Adrenal gland (tissue), 12 donors: ENCODE data around the gene MNT. TPM values are rescaled to one million over a fixed set of nuclear protein-coding genes. Genes with fewer than 3 reads are reported as not detected.
A peak's percentile ranks its signal among the peaks of the same experiment; 100 is the strongest.

Experiments used
- DNase-seq, 7 donors: peaks; one replicate each; pipeline ENCODE4 v3.0.0-alpha.2; 2019 to 2020
- H3K27ac ChIP-seq, 5 donors: fragments of 200-600 bp; sonication (generic) in 4 of 5; 1 replicate in 3 of 5; 2 replicates in 2 of 5; pipeline versions ENCODE4 v1.5.1 to v1.8.0; 2016 to 2020; ENCODE audit warnings: mild to moderate bottlenecking in 1 of 5
- H3K27me3 ChIP-seq: fragments of 200-600 bp; 2 replicates; pipeline ENCODE4 v1.8.0; 2021
- H3K36me3 ChIP-seq, 2 donors: fragments of 200-600 bp; replicated peaks in 1 of 2; 1 replicate in 1 of 2; 2 replicates in 1 of 2; pipeline versions ENCODE4 v1.5.1 to v1.8.0; 2018 to 2022
- H3K4me1 ChIP-seq, 2 donors: fragments of 200-600 bp; replicated peaks in 1 of 2; 1 replicate in 1 of 2; 2 replicates in 1 of 2; pipeline versions ENCODE4 v1.5.1 to v1.8.0; 2018 to 2021
- H3K4me3 ChIP-seq, 4 donors: fragments of 200-600 bp; sonication (generic) in 3 of 4; one replicate each; pipeline ENCODE4 v1.5.1; 2016 to 2018
- H3K9me3 ChIP-seq, 3 donors: fragments of 200-600 bp; sonication (generic) in 1 of 3; replicated peaks in 1 of 3; 1 replicate in 2 of 3; 2 replicates in 1 of 3; pipeline versions ENCODE4 v1.5.1 to v1.8.0; 2016 to 2021
- CTCF ChIP-seq, 6 experiments: fragments of 450-650 bp in 4 of 6; fragments of 200-600 bp in 2 of 6; sonication (generic) in 1 of 6; IDR thresholded peaks; 1 replicate in 5 of 6; 2 replicates in 1 of 6; pipeline versions ENCODE4 v1.5.1 to v1.8.0; 2016 to 2021; ENCODE audit warnings: antibody characterized with exemption in 6 of 6, mild to moderate bottlenecking in 2 of 6, moderate library complexity in 1 of 6
- POLR2A ChIP-seq, 2 donors: fragments of 450-650 bp; IDR thresholded peaks; one replicate each; pipeline ENCODE4 v1.6.1; 2017; ENCODE audit warnings: antibody characterized with exemption in 2 of 2, mild to moderate bottlenecking in 2 of 2, moderate library complexity in 1 of 2
- WGBS, 4 donors: extraction: QIAGEN DNeasy Blood & Tissue Kit in 2 of 4; methylation state at CpG; one replicate each; pipeline versions ENCODE4 v1.1.5 to v1.1.7; 2013 to 2017; 5-methylcytosine and 5-hydroxymethylcytosine counted together
- intact Hi-C, 2 donors: fragments of 100-400 bp; cut with DNase I; formaldehyde crosslinking; loops; one replicate each; pipeline versions ENCODE4 v1.14.1 to v1.15.0; 2022 to 2023
- polyA plus RNA-seq, 3 donors: library from polyadenylated mRNA; stranded (reverse); fragments of 200-250 nt in 2 of 3; fragments of 350-450 nt in 1 of 3; fragmentation: Illumina TruSeq in 1 of 3; extraction: RNeasy Lipid Tissue Mini Kit (QIAGEN cat#74804) in 1 of 3; gene quantifications; one replicate each; pipeline ENCODE4 v1.2.3, GENCODE V29; 2013 to 2014
- total RNA-seq, 9 donors: library from RNA; depleted of rRNA in 4 of 9; stranded (reverse); fragments of >200 nt in 4 of 9; fragments of 120-200 nt in 1 of 9; fragmentation: NEBNext Ultra II Directional in 1 of 9; extraction: Animal tissue kit (Norgen Biotek cat#: 25700) in 1 of 9; gene quantifications; one replicate each; pipeline versions ENCODE4 v1.1.0 to v1.2.4, GENCODE V29; 2013 to 2023
- donor health status: healthy with polysubstance abuse.
- donor health status: Bipolar disorder and iron deficiency.
- donor health status: DM: yes; HTN: yes; CAD: no.
- donor health status: DM: no; HTN: no; CAD: no.
- donor health status: DM: no; HTN: no; CAD: no.
- donor health status: DM: yes; HTN: yes; CAD: no.

The MNT gene
- total and polyA plus RNA-seq, 12 donors, result 3.5 to 43.9 (median 19.6) TPM

- TF ChIP-seq CTCF (IDR thresholded peaks at IDR 0.05) (no peak), POLR2A (IDR thresholded peaks at IDR 0.05) (no peak)
- peaks cover 0 to 28% of the 10 kb centered on the region in 2 donors for H3K4me1 ChIP-seq
- H3K36me3 ChIP-seq, result peaks cover 0 to 18% of the 10 kb centered on the region in 2 donors
- peak overlapping the region in 1 of 5 donors; percentile 21 for H3K27ac ChIP-seq
- no peak overlapping the region for H3K4me3 ChIP-seq
- H3K27me3 ChIP-seq, result no peaks in the 10 kb centered on the region
- DNase-seq, result no peak
- H3K9me3 ChIP-seq, result no peaks in the 10 kb centered on the region
- intact Hi-C loops, result loop anchor here in 1 of 2 donors (2.0 kb wide), 1 partner anchor 36 kb away; no protein-coding TSS in a partner anchor
- WGBS, 4 donors, result 75 to 89% (median 79%) methylated on average over 9 to 15 of the region's 15 CpGs
These were observed 19.8 kb downstream of the MNT start for GRCh38 chr17:2380950-2381649.

- intact Hi-C loops, result loop anchor here in 1 of 2 donors (2.0 kb wide), 1 partner anchor 36 kb away; no protein-coding TSS in a partner anchor
- H3K27me3 ChIP-seq, result no peaks in the 10 kb centered on the region
- H3K36me3 ChIP-seq, result peaks cover 0 to 20% of the 10 kb centered on the region in 2 donors
- TF ChIP-seq POLR2A (IDR thresholded peaks at IDR 0.05) (no peak), CTCF (IDR thresholded peaks at IDR 0.05) (no peak)
- DNase-seq, result no peak
- no peak overlapping the region for H3K4me3 ChIP-seq
- WGBS, 4 donors, result 63 to 82% (median 75%) methylated on average over 5 to 16 of the region's 16 CpGs
- H3K4me1 ChIP-seq, result peaks cover 0 to 20% of the 10 kb centered on the region in 2 donors
- peak overlapping the region in 1 of 5 donors; percentile 32 for H3K27ac ChIP-seq
- no peaks in the 10 kb centered on the region for H3K9me3 ChIP-seq
These were observed 20.5 kb downstream of the MNT start for GRCh38 chr17:2380226-2380922.

DNA sequence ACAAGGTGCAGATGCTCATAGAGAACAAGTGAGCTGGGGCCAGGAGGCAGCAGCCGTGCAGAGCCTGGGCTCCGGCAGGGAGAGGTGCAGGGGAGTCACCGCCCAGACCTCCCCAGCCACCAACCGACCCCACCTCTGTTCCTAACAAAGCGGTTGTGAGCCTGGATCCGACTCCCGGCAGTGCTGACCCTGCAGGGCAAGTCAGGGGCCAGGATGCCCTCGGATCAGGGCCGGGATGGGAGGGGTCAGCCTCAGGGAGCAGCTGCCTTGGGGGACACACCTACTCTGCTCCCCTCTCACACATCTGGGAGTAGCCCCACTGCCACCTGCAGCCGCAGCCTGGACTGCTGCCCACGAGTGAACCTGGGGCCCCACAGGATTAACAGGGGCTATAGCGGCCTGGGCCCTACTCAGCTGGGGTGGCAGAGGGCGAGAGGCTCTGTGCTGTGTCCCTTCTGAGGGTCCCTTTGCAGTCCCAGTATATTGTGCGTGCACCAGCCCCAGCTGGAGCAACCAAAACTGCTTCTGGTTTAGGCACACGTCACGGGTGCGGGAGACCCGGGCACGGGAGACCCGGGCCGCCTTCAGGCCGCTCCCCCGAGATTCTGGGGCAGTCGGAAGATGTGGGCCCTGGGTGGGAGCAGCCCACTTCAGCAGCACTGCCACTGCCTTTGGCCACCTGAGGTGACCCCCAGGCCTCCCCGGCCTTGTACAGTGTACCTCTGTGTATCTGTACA is 21.2 kb downstream of the MNT start:
- intact Hi-C loops, result loop anchor here in 1 of 2 donors (2.0 kb wide), 1 partner anchor 37 kb away; no protein-coding TSS in a partner anchor
- WGBS, 4 donors, result 64 to 88% (median 87%) methylated on average over 6 to 25 of the region's 25 CpGs; no CpG with 5 or more reads in 1 of the 4 donors
- no peaks in the 10 kb centered on the region for H3K9me3 ChIP-seq
- H3K36me3 ChIP-seq, result peaks cover 0 to 25% of the 10 kb centered on the region in 2 donors
- H3K4me1 ChIP-seq, result peaks cover 0 to 13% of the 10 kb centered on the region in 2 donors
- H3K4me3 ChIP-seq, result no peak overlapping the region
- no peaks in the 10 kb centered on the region for H3K27me3 ChIP-seq
- H3K27ac ChIP-seq, result no peak overlapping the region
- no peak for DNase-seq
- TF ChIP-seq POLR2A (IDR thresholded peaks at IDR 0.05), result no peak
- TF ChIP-seq CTCF (IDR thresholded peaks at IDR 0.05), result no peak

GRCh38 chr17:2378905-2379304 is 22.0 kb downstream of the MNT start:
- intact Hi-C loops, result no loop called here
- no peaks in the 10 kb centered on the region for H3K9me3 ChIP-seq
- no peaks in the 10 kb centered on the region for H3K27me3 ChIP-seq
- 80 to 94% (median 90%) methylated on average over 3 to 11 of the region's 11 CpGs for WGBS, 4 donors
- TF ChIP-seq POLR2A (IDR thresholded peaks at IDR 0.05), result no peak
- no peak for TF ChIP-seq CTCF (IDR thresholded peaks at IDR 0.05)
- no peak overlapping the region for H3K27ac ChIP-seq
- peaks cover 0 to 13% of the 10 kb centered on the region in 2 donors for H3K4me1 ChIP-seq
- no peak for DNase-seq
- no peak overlapping the region for H3K4me3 ChIP-seq
- H3K36me3 ChIP-seq, result peaks cover 0 to 25% of the 10 kb centered on the region in 2 donors
